GM23338 (cell line): Measurements from ENCODE around the gene DPY19L2. TPM values are rescaled to one million over a fixed set of nuclear protein-coding genes. Genes with fewer than 3 reads are reported as not detected.
"Not testable (repeated sequence)": the region's sequence is repeated elsewhere in the genome, so short reads cannot be mapped to it uniquely, and the experiment has no call there.

Experiments
- ATAC-seq: fragments of 200-7000 bp; cut with Tn5 transposase; 3 replicates; pipeline ENCODE4 v1.9.1; 2020
- DNase-seq: peaks from one replicate; pipeline ENCODE4 v3.0.0-alpha.2; 2015; ENCODE audit warnings: low spot score
- H2AFZ ChIP-seq: fragments of 200-600 bp; sonication (generic); 2 replicates; pipeline ENCODE4 v1.8.0; 2016; ENCODE audit warnings: antibody characterized with exemption, mild to moderate bottlenecking, moderate library complexity
- H3F3A ChIP-seq: fragments of 200-600 bp; sonication (generic); replicated peaks from 2 replicates; pipeline ENCODE4 v1.8.0; 2017; ENCODE audit warnings: antibody characterized with exemption, mixed run types, low read depth
- H3K27ac ChIP-seq: fragments of 200-600 bp; sonication (generic); 2 replicates; pipeline ENCODE4 v1.6.1; 2016; ENCODE audit warnings: low read depth
- H3K27me3 ChIP-seq: fragments of 200-600 bp; sonication (generic); 2 replicates; pipeline ENCODE4 v1.8.0; 2016; ENCODE audit warnings: mild to moderate bottlenecking, mixed run types, moderate library complexity; ENCODE audit not compliant: insufficient read depth
- H3K36me3 ChIP-seq: fragments of 200-600 bp; sonication (generic); 2 replicates; pipeline ENCODE4 v1.8.0; 2016; ENCODE audit warnings: mild to moderate bottlenecking; ENCODE audit not compliant: insufficient read depth
- H3K4me1 ChIP-seq: fragments of 200-600 bp; sonication (generic); 2 replicates; pipeline ENCODE4 v1.8.0; 2016; ENCODE audit warnings: mild to moderate bottlenecking, moderate library complexity; ENCODE audit not compliant: insufficient read depth
- H3K4me2 ChIP-seq: fragments of 200-600 bp; sonication (generic); 2 replicates; pipeline ENCODE4 v1.7.1; 2017; ENCODE audit warnings: mixed run types
- H3K4me3 ChIP-seq: fragments of 200-600 bp; sonication (generic); 2 replicates; pipeline ENCODE4 v1.6.1; 2016; ENCODE audit warnings: mixed run types
- H3K79me2 ChIP-seq: fragments of 200-600 bp; sonication (generic); replicated peaks from 2 replicates; pipeline ENCODE4 v1.8.0; 2017; ENCODE audit warnings: mild to moderate bottlenecking; ENCODE audit not compliant: insufficient read depth
- H3K9me2 ChIP-seq: fragments of 200-600 bp; sonication (generic); 2 replicates; pipeline ENCODE4 v1.8.0; 2017; ENCODE audit not compliant: insufficient read depth
- H4K20me1 ChIP-seq: fragments of 200-600 bp; sonication (generic); replicated peaks from 2 replicates; pipeline ENCODE4 v1.8.0; 2017; ENCODE audit warnings: mild to moderate bottlenecking; ENCODE audit not compliant: insufficient read depth
- H3K27ac Mint-ChIP-seq: 2 replicates; pipeline ENCODE4 v1.8.0; 2020; ENCODE audit warnings: inconsistent platforms, mild to moderate bottlenecking, moderate library complexity, mixed read lengths
- H3K27me3 Mint-ChIP-seq: 3 replicates; pipeline ENCODE4 v1.8.0; 2022; ENCODE audit warnings: low read depth, mild to moderate bottlenecking, moderate library complexity, mixed read lengths, inconsistent platforms; ENCODE audit not compliant: insufficient read depth, poor library complexity
- H3K36me3 Mint-ChIP-seq: 3 replicates; pipeline ENCODE4 v1.8.0; 2021; ENCODE audit warnings: low read depth, mild to moderate bottlenecking, inconsistent platforms, moderate library complexity, mixed read lengths
- H3K4me1 Mint-ChIP-seq: 3 replicates; pipeline ENCODE4 v1.8.0; 2020; ENCODE audit warnings: mild to moderate bottlenecking, inconsistent platforms, mixed read lengths
- H3K4me3 Mint-ChIP-seq: 3 replicates; pipeline ENCODE4 v1.8.0; 2021; ENCODE audit warnings: moderate library complexity, mild to moderate bottlenecking, inconsistent platforms, mixed read lengths
- H3K9me3 Mint-ChIP-seq: 3 replicates; pipeline ENCODE4 v1.8.0; 2020; ENCODE audit warnings: moderate library complexity, mild to moderate bottlenecking, inconsistent platforms, mixed read lengths
- polyA plus RNA-seq: library from polyadenylated mRNA; unstranded; fragments of >200 nt; fragmentation: Nextera tagmentation; extraction: Ambion mirVana; gene quantifications from 2 replicates; pipeline ENCODE4 v1.2.1, GENCODE V29; 2016
- total RNA-seq: library from RNA; depleted of rRNA; stranded (reverse); fragments of >200 nt; shearing (Covaris generic); gene quantifications from 2 replicates; pipeline ENCODE4 v1.2.3, GENCODE V29; 2014

DPY19L2 gene
- total and polyA plus RNA-seq, 2 experiments from 2014 or later: 4.3 to 8.0 TPM

DNA sequence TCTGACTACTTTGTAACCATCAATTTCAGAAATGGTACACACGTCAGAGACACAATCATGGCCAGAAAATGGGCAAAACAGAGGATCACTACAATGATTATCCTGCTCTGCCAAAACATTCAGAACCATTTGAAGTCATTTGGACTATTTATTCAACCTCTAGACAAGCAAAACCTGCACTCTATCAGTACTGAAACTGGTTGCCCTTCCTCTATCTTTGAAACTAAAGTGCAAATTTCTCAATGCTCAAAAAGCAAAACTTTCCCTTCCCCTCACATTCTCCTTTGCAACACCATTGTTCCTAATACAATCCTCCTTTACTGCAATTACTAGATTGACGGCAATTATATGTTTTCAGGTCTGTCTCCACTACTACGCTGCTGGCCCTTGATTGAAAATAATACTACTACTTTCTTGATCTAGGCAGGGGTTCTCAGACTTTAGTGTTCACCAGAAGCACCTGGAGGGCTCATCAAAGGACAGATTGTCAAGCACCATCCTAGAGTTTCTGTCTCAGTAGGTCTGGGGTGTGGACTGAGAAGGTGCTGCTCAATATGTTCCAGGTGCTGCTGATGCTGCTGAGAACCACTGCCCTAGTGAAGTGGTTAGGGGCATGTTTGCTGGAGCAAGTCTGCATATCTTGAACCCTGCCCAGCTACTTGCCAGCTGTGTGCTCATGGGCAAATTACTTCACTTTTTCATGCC lies 31.5 kb upstream of the DPY19L2 start:
- not testable (repeated sequence) for H3K36me3 ChIP-seq, H2AFZ ChIP-seq, H3K27me3 Mint-ChIP-seq, H3K4me1 Mint-ChIP-seq, H3K27ac ChIP-seq, H3K27ac Mint-ChIP-seq, H3K4me3 Mint-ChIP-seq, H4K20me1 ChIP-seq, H3K4me1 ChIP-seq, ATAC-seq, H3K9me3 Mint-ChIP-seq, DNase-seq, H3K4me2 ChIP-seq, H3F3A ChIP-seq, H3K36me3 Mint-ChIP-seq, H3K79me2 ChIP-seq, H3K9me2 ChIP-seq, H3K27me3 ChIP-seq, H3K4me3 ChIP-seq

DNA sequence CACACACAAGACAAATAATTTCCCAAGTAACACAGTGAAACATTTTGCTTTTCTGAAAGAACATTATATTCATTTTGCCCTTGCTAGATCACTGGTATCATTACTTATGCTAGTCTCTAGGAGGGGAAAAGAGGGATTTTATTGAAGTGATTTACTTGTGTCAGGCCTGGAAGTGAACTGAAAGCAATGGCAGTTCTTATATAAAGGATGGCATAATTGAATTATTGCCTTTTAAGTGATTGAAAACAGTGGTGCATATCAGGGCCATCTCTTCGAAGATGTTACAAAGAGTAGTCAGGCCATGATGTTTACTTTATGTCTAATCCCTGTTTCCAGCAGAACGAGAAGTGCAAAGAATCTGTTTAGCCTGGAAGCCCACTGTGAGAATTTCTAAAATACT lies 30.7 kb upstream of the DPY19L2 start:
- not testable (repeated sequence) for H3K27ac Mint-ChIP-seq, DNase-seq, H3F3A ChIP-seq, H3K27me3 Mint-ChIP-seq, H3K27me3 ChIP-seq, H4K20me1 ChIP-seq, H3K4me1 ChIP-seq, ATAC-seq, H3K9me3 Mint-ChIP-seq, H3K27ac ChIP-seq, H3K4me3 ChIP-seq, H3K4me3 Mint-ChIP-seq, H3K36me3 ChIP-seq, H3K4me2 ChIP-seq, H3K4me1 Mint-ChIP-seq, H3K9me2 ChIP-seq, H3K79me2 ChIP-seq, H2AFZ ChIP-seq, H3K36me3 Mint-ChIP-seq

DNA sequence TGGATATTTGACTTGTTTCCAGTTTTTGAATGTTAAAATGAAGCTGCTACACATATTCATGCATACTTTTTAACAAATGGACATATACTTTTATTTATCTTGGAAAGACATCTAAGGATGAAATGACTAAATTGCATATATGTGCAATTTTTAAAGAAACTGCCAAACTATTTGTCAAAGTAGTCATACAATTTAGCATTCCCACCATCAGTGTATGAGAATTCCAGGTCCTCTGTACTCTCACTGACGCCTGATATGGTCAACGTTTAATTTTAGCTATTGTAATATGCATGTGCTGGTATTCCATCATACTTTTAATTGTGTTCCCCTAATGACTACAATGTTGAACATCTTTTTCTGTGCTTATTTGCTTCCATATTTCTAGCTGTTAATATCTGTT lies 22.5 kb upstream of the DPY19L2 start:
- H3K4me3 ChIP-seq, ATAC-seq, H3K4me1 ChIP-seq, H3K27me3 Mint-ChIP-seq, H4K20me1 ChIP-seq, H3K36me3 ChIP-seq, H3K4me2 ChIP-seq, H3K27ac Mint-ChIP-seq, DNase-seq, H2AFZ ChIP-seq, H3K4me1 Mint-ChIP-seq, H3F3A ChIP-seq, H3K27me3 ChIP-seq, H3K36me3 Mint-ChIP-seq, H3K79me2 ChIP-seq, H3K9me2 ChIP-seq, H3K4me3 Mint-ChIP-seq, H3K9me3 Mint-ChIP-seq, H3K27ac ChIP-seq: not testable (repeated sequence)

DNA sequence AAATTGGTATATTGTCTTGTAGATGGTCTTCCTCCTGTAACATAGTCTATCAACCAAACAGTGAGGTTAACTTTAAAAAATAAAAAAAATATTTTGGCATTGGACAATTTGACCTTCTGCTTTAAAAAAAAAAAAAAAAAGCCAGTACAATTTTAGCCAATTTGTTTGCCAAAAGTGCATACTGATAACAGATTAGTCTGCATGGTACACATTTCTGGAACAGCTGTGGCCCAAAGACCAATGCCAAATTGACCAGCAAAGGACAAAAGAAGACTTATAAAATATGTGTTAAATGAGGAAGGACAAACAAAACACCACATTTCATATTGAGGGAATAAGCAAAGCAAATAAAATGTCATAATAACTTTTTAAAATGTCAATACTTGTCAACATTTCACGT lies 20.8 kb upstream of the DPY19L2 start:
- H3K27ac ChIP-seq, H3K36me3 Mint-ChIP-seq, DNase-seq, H2AFZ ChIP-seq, H3K27me3 ChIP-seq, H3K9me2 ChIP-seq, H3K4me1 Mint-ChIP-seq, ATAC-seq, H3K4me3 ChIP-seq, H4K20me1 ChIP-seq, H3K27ac Mint-ChIP-seq, H3K4me2 ChIP-seq, H3K4me1 ChIP-seq, H3K36me3 ChIP-seq, H3K79me2 ChIP-seq, H3K9me3 Mint-ChIP-seq, H3F3A ChIP-seq, H3K4me3 Mint-ChIP-seq, H3K27me3 Mint-ChIP-seq: not testable (repeated sequence)

DNA sequence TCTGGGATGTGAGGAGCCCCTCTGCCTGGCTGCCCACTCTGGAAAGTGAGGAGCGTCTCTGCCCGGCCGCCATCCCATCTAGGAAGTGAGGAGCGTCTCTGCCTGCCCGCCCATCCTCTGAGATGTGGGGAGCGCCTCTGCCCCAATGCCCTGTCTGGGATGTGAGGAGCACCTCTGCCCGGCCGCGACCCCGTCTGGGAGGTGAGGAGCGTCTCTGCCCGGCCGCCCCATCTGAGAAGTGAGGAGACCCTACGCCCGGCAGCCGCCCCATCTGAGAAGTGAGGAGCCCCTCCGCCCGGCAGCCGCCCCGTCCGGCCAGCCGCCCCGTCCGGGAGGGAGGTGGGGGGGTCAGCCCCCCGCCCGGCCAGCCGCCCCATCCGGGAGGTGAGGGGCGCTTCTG lies 18.3 kb upstream of the DPY19L2 start:
- not testable (repeated sequence) for H3K27me3 Mint-ChIP-seq, H3K36me3 Mint-ChIP-seq, H3K4me1 ChIP-seq, H3K79me2 ChIP-seq, H3K4me3 Mint-ChIP-seq, H3K4me2 ChIP-seq, H3K27me3 ChIP-seq, H2AFZ ChIP-seq, H3K36me3 ChIP-seq, H3F3A ChIP-seq, H4K20me1 ChIP-seq, H3K9me2 ChIP-seq, H3K4me1 Mint-ChIP-seq, ATAC-seq, DNase-seq, H3K27ac ChIP-seq, H3K4me3 ChIP-seq, H3K9me3 Mint-ChIP-seq, H3K27ac Mint-ChIP-seq

DNA sequence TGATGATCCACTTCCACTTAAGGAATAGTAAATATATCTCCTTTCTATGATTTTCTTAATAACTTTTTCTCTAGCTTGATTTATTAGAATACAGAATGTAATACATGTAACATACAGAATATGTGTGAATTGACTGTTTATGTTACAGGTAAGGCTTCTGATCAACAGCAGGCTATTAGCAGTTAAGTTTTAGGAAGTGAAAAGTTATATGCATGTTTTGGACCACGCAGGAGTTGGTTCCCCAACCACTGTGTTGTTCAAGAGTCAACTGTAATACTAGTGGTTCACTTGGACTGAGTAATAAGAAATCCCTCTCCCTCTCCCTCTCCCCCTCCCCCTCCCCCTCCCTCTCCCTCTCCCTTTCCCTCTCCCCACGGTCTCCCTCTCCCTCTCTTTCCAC lies 17.5 kb upstream of the DPY19L2 start:
- H3K4me3 ChIP-seq, H3K27me3 ChIP-seq, H2AFZ ChIP-seq, H3K4me3 Mint-ChIP-seq, H3K9me2 ChIP-seq, H3K27ac ChIP-seq, DNase-seq, H3K79me2 ChIP-seq, H4K20me1 ChIP-seq, H3K4me1 Mint-ChIP-seq, H3K4me2 ChIP-seq, H3K27ac Mint-ChIP-seq, H3F3A ChIP-seq, H3K27me3 Mint-ChIP-seq, H3K4me1 ChIP-seq, H3K36me3 Mint-ChIP-seq, ATAC-seq, H3K9me3 Mint-ChIP-seq, H3K36me3 ChIP-seq: not testable (repeated sequence)

DNA sequence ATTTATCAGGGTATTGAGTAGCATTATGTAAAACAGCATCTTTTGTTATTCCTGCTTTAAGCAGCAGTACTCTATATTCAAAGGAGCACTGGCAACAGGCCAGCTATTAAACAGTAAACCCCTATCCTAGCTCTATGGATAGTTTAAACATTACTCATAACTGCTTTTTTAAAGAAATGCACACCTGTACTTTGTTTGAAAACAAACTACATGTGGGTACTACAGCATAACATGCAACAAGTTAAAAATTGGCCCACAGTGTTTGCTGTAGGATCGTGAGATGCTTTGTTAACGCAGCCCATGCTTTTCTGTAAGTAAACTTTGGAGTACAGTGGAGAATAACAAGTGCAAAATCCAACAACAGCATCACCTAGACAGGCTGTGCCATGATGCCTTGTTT lies 14.3 kb upstream of the DPY19L2 start:
- DNase-seq, H3K36me3 Mint-ChIP-seq, H3K4me1 ChIP-seq, H3K9me2 ChIP-seq, H4K20me1 ChIP-seq, H3K27me3 Mint-ChIP-seq, H3K4me1 Mint-ChIP-seq, H3K79me2 ChIP-seq, H3K4me3 Mint-ChIP-seq, H3K9me3 Mint-ChIP-seq, H3K36me3 ChIP-seq, H3K27ac Mint-ChIP-seq, H3F3A ChIP-seq, H3K27ac ChIP-seq, H2AFZ ChIP-seq, H3K27me3 ChIP-seq, ATAC-seq, H3K4me3 ChIP-seq, H3K4me2 ChIP-seq: not testable (repeated sequence)
